Activated CD4-positive, alpha-beta memory T cell treated with anti-CD3 and anti-CD28 coated beads for 36 hours (primary cell): Measurements from ENCODE around the gene NARS2. TPM values are rescaled to one million over a fixed set of nuclear protein-coding genes. Genes with fewer than 3 reads are reported as not detected.
"Not testable (repeated sequence)": the region's sequence is repeated elsewhere in the genome, so short reads cannot be mapped to it uniquely, and the experiment has no call there.

Source experiments
- CTCF ChIA-PET: fragments of 350-600 bp; sonication (Branson Sonifier 250); formaldehyde crosslinking; loops from one replicate; lab custom pipeline; 2021; ENCODE audit warnings: antibody characterized with exemption, inconsistent platforms; lab: Charles Lee
- POLR2A ChIA-PET: fragments of 350-600 bp; sonication (Branson Sonifier 250); formaldehyde crosslinking; loops from one replicate; lab custom pipeline; 2021; ENCODE audit warnings: antibody characterized with exemption; lab: Charles Lee
- DNase-seq: peaks from one replicate; pipeline ENCODE4 v3.0.0-alpha.2; 2020
- H3K27ac Mint-ChIP-seq: one replicate; pipeline ENCODE4 v1.8.0; 2021; ENCODE audit warnings: mixed read lengths
- H3K27me3 Mint-ChIP-seq: one replicate; pipeline ENCODE4 v1.8.0; 2021; ENCODE audit warnings: mixed read lengths
- H3K36me3 Mint-ChIP-seq: one replicate; pipeline ENCODE4 v1.8.0; 2021; ENCODE audit warnings: mixed read lengths
- H3K4me1 Mint-ChIP-seq: one replicate; pipeline ENCODE4 v1.8.0; 2021; ENCODE audit warnings: low read depth, mixed read lengths
- H3K4me3 Mint-ChIP-seq: one replicate; pipeline ENCODE4 v1.8.0; 2021; ENCODE audit warnings: mild to moderate bottlenecking, mixed read lengths
- H3K9me3 Mint-ChIP-seq: one replicate; pipeline ENCODE4 v1.8.0; 2021; ENCODE audit warnings: mixed read lengths
- intact Hi-C: fragments of 100-400 bp; cut with micrococcal nuclease; formaldehyde crosslinking; loops from one replicate; pipeline ENCODE4 v1.15.1; 2023
- total RNA-seq, 2 experiments: library from RNA; stranded (reverse); gene quantifications; one replicate each; pipeline ENCODE4 v1.2.3, GENCODE V29; 2021

The NARS2 gene
- total RNA-seq, 2 experiments from 2014 or later: 22.7 to 24.6 TPM

DNA sequence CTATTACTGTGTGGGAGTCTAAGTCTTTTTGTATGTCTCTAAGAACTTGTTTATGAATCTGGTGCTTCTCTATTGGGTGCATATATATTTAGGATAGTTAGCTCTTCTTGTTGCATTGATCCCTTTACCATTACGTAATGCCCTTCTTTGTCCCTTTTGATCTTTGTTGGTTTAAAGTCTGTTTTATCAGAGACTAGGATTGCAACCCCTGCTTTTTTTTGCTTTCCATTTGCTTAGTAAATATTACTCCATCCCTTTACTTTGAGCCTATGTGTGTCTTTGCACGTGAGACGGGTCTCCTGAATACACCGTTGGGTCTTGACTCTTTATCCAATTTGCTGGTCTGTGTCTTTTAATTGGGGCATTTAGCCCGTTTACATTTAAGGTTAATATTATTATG is 26.4 kb upstream of the NARS2 start:
- H3K27ac Mint-ChIP-seq, CTCF ChIA-PET, H3K36me3 Mint-ChIP-seq, H3K4me3 Mint-ChIP-seq, H3K4me1 Mint-ChIP-seq, POLR2A ChIA-PET, DNase-seq, H3K9me3 Mint-ChIP-seq, intact Hi-C loops: not testable (repeated sequence)
- H3K27me3 Mint-ChIP-seq: peaks cover 10% of the 10 kb centered on the region

DNA sequence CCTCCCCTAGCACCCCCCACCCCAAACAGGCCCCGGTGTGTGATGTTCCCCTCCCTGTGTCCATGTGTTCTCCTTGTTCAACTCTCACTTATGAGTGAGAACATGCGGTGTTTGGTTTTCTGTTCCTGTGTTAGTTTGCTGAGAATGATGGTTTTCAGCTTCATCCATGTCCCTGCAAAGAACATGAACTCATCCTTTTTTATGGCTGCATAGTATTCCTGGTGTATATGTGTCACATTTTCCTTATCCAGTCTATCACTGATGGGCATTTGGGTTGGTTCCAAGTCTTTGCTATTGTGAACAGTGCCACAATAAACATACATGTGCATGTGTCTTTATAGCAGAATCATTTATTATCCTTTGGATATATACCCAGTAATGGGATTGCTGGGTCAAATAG is 22.9 kb upstream of the NARS2 start:
- H3K27ac Mint-ChIP-seq, CTCF ChIA-PET, H3K27me3 Mint-ChIP-seq, DNase-seq, POLR2A ChIA-PET, intact Hi-C loops, H3K9me3 Mint-ChIP-seq, H3K36me3 Mint-ChIP-seq, H3K4me3 Mint-ChIP-seq: not testable (repeated sequence)
- peaks cover 11% of the 10 kb centered on the region for H3K4me1 Mint-ChIP-seq

DNA sequence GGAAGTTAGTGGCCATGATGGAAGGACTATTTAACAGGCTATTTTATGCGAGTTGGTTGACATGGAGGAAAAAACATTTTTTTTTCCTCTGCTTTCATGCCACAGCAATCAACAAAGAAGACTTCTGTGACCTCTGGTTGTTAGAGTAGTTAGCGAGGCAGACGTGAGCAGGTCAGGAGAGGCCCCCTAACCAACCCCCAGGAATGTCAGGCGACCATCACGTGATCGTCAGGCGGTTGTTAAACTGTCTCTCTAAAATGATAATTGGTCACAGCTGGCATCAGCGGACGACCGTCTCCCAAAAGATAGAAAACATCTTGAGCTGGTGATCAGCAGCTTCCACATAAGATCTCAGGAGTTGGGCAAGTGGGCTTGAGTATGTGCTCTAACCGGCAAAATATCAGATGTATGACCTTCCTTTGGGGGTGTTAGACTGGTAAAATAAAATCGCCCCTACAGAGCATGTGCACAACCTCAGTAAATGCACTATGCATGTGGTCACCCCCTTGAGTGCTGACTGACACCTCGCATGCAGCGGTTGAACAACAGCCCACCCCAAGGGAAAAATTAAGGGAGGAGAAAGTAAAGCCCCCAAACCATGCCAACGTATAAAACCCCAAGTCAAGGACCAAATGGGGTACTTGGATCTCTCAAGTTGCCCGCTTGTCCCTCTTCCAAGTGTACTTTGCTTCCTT is 20.9 kb upstream of the NARS2 start:
- no peak for DNase-seq
- POLR2A ChIA-PET: no interaction called here
- no peaks in the 10 kb centered on the region for H3K9me3 Mint-ChIP-seq
- no peaks in the 10 kb centered on the region for H3K27me3 Mint-ChIP-seq
- H3K27ac Mint-ChIP-seq: no peak overlapping the region
- no peak overlapping the region for H3K4me3 Mint-ChIP-seq
- intact Hi-C loops: no loop called here
- CTCF ChIA-PET: interaction anchor here (0.6 kb wide), 1 partner anchor 9 kb away, joined by 4 read pairs; no protein-coding TSS in a partner anchor
- no peaks in the 10 kb centered on the region for H3K36me3 Mint-ChIP-seq
- peaks cover 11% of the 10 kb centered on the region for H3K4me1 Mint-ChIP-seq

DNA sequence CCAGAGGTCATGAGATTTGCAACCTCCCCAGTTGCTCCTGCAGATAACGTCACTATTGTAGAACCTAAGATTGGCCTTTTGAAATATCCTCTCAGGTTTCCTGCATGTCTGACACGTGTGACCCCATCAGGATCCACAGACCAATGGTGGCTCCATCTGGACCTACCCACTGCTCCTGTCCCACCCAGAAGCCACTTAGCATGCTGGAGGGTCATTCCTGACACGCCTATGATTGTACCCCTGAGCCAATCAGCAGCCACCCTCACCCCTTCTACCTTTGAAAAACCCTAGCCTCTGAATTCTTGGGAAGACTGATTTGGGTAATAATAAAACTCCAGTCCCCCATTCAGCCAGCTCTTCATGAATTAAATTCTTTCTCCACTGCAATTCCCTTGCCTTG is 20.1 kb upstream of the NARS2 start:
- no peak for DNase-seq
- ChIA-PET POLR2A (no interaction called here), CTCF (no interaction called here)
- H3K27ac Mint-ChIP-seq: peak overlapping the region; percentile 10
- peaks cover 11% of the 10 kb centered on the region for H3K4me1 Mint-ChIP-seq
- H3K9me3 Mint-ChIP-seq: no peaks in the 10 kb centered on the region
- no peaks in the 10 kb centered on the region for H3K27me3 Mint-ChIP-seq
- no peaks in the 10 kb centered on the region for H3K36me3 Mint-ChIP-seq
- intact Hi-C loops: no loop called here
- no peak overlapping the region for H3K4me3 Mint-ChIP-seq

DNA sequence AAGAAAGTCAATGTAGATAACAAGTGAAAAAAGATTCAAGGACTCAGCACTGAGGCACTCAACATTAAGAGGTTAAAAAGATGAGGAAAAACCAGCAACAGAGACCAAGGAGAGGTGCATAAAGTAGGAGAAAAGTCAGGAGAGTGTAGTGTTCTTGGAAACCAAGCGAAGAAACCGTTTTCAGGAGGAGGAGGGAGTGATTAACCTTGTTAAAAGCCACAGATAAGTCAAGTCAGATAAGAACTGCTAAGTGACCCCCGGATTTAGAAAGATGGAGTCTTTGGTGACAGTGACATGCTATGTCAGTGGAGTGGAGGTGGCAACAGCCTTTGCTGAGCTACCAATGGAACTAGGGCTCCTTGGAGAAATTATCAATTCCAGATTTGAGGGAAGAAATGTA is 13.9 kb upstream of the NARS2 start:
- H3K4me1 Mint-ChIP-seq: no peaks in the 10 kb centered on the region
- DNase-seq: no peak
- H3K36me3 Mint-ChIP-seq: peaks cover 7% of the 10 kb centered on the region
- intact Hi-C loops: no loop called here
- H3K27ac Mint-ChIP-seq: no peak overlapping the region
- no peak overlapping the region for H3K4me3 Mint-ChIP-seq
- peaks cover 15% of the 10 kb centered on the region for H3K9me3 Mint-ChIP-seq
- POLR2A ChIA-PET: no interaction called here
- CTCF ChIA-PET: interaction anchor here (0.7 to 0.9 kb wide), 2 partner anchors 24 to 178 kb away, joined by 3 read pairs; no protein-coding TSS in a partner anchor
- H3K27me3 Mint-ChIP-seq: peaks cover 1% of the 10 kb centered on the region

DNA sequence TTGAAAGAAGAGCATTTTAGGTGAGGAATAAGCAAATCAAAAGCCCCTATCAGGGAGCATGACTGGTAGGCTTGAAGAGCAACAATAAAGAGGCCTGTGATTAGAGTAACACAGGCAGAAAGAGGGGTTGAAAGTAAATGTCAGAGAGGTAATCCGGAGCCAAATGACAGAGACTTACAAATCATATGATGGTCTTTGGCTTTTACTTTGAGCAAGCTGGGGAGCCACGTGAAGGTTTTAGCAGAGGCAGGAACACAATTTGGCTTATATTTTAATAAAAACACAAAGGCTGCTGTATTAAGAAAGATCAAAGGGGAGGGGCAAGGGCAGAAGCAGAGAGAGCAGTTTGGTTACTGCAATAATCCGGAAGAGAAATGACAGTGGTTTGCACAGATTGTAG is 12.8 kb upstream of the NARS2 start:
- no peak overlapping the region for H3K4me3 Mint-ChIP-seq
- peaks cover 8% of the 10 kb centered on the region for H3K36me3 Mint-ChIP-seq
- CTCF ChIA-PET: interaction anchor here (0.9 to 2.2 kb wide), 3 partner anchors 10 to 23 kb away, joined by 3 to 8 read pairs (median 3); partner anchors contain the start of gene NARS2
- H3K9me3 Mint-ChIP-seq: peaks cover 25% of the 10 kb centered on the region
- H3K27me3 Mint-ChIP-seq: peaks cover 1% of the 10 kb centered on the region
- no peak for DNase-seq
- H3K4me1 Mint-ChIP-seq: no peaks in the 10 kb centered on the region
- H3K27ac Mint-ChIP-seq: no peak overlapping the region
- intact Hi-C loops: no loop called here
- POLR2A ChIA-PET: no interaction called here

DNA sequence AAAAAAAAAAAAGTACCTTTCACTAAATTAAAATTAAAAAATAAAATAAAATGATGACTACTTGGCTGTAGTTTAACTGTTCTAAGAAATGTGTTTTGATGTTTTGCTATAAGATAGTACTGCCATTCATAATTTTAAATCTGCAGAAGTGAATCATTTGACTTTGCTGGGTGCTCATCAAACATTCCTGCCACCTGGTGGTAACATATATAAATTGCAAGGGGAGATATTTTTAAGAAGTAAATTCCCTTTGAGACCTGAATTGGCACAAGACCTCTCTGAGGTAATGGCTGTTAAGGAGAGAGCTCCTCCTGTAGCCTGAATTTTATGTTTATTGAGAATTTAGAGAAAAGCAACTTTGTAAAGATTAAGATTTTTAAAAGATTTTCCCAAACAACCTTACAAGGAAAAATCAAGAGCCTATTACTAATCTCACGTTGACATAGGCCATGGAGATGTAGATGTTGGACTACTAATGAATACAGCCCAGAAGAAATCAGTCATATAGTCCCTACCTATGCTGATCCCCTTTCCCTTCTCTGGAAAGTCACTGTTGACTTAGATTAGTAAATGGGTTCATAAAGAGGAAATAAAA is 11.9 kb upstream of the NARS2 start:
- intact Hi-C loops: loop anchor here (1.0 kb wide), 1 partner anchor 12 kb away; the partner anchor contains the start of gene NARS2
- CTCF ChIA-PET: interaction anchor here (0.7 to 2.2 kb wide), 7 partner anchors 9 to 429 kb away, joined by 3 to 9 read pairs (median 4); partner anchors contain the start of gene NARS2
- no peak for DNase-seq
- H3K4me3 Mint-ChIP-seq: no peak overlapping the region
- no peaks in the 10 kb centered on the region for H3K4me1 Mint-ChIP-seq
- POLR2A ChIA-PET: no interaction called here
- H3K9me3 Mint-ChIP-seq: peaks cover 25% of the 10 kb centered on the region
- H3K27ac Mint-ChIP-seq: no peak overlapping the region
- peaks cover 8% of the 10 kb centered on the region for H3K36me3 Mint-ChIP-seq
- peaks cover 5% of the 10 kb centered on the region for H3K27me3 Mint-ChIP-seq

DNA sequence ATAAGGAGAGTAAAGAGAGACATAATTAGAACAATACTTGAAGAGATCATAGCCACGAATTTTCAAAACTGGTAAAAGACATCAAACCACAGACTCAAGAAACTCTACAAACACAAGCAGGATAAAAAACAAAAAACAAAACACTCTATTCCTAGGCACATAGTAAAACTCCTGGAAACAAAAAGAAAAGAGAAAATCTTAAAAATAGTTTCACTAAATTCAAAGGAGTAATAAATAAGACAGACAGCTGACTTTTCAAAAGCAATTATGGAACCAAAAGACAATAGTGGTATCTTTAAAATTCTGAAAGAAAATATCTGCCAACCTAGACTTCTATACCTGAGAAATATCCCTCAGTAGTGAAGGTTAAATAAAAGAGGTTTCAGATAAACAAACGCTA is 9.2 kb upstream of the NARS2 start:
- CTCF ChIA-PET: no interaction called here
- intact Hi-C loops: no loop called here
- POLR2A ChIA-PET: no interaction called here
- no peak for DNase-seq
- H3K27me3 Mint-ChIP-seq: peaks cover 6% of the 10 kb centered on the region
- H3K4me3 Mint-ChIP-seq: no peak overlapping the region
- no peak overlapping the region for H3K27ac Mint-ChIP-seq
- peaks cover 25% of the 10 kb centered on the region for H3K9me3 Mint-ChIP-seq
- H3K36me3 Mint-ChIP-seq: peaks cover 8% of the 10 kb centered on the region
- H3K4me1 Mint-ChIP-seq: no peaks in the 10 kb centered on the region

DNA sequence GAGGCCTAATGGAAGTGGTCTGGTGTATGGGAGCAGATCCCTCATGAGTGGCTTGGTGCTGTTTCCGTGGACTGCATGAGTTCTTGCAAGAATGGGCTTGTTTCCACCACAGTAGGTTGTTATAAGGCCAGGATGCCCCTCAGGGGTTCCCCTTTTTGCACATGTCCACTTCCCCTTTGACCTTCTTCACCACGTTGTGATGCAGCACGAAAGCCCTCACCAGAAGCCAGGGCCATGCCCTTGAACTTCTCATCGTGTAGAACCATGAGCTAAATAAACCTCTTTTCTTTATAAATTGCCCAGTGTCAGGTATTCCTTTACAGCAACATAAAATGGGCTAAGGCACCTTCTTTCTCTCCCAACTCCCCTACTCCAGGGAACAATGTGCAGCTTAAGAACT is 2.8 kb upstream of the NARS2 start:
- Mint-ChIP-seq H3K36me3 (peaks cover 3% of the 10 kb centered on the region), H3K27ac (no peak overlapping the region), H3K9me3 (peaks cover 1% of the 10 kb centered on the region), H3K4me1 (peaks cover 13% of the 10 kb centered on the region), H3K27me3 (peaks cover 4% of the 10 kb centered on the region), H3K4me3 (no peak overlapping the region)
- POLR2A ChIA-PET: no interaction called here
- intact Hi-C loops: no loop called here
- no peak for DNase-seq
- CTCF ChIA-PET: interaction anchor here (1.0 kb wide), 1 partner anchor 9 kb away, joined by 3 read pairs; no protein-coding TSS in a partner anchor

DNA sequence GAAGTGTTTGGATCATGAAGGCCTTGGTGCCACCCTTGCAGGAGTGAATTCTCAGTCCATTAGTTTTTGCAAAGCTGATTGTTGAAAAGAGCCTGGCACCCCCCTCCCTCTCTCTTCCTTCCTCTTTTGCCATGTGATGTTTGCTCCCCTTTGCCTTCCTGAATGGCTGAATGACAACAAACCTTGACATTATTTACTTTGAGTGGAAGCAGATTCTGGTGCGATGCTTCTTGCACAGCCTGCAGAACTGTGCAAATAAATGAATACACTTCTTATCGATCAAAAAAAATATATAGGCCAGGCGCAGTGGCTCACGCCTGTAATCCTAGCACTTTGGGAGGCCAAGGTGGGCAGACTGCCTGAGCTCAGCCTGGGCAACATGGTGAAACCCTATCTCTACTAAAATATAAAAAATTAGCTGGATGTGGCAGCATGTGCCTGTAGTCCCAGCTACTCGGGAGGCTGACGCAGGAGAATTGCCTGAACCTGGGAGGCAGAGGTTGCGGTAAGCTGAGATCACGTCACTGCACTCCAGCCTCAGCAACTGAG is 2.0 kb upstream of the NARS2 start:
- CTCF ChIA-PET: interaction anchor here (0.8 to 4.8 kb wide), 3 partner anchors 12 to 158 kb away, joined by 3 to 48 read pairs (median 3); no protein-coding TSS in a partner anchor
- H3K9me3 Mint-ChIP-seq: no peaks in the 10 kb centered on the region
- intact Hi-C loops: no loop called here
- peaks cover 19% of the 10 kb centered on the region for H3K4me1 Mint-ChIP-seq
- peaks cover 1% of the 10 kb centered on the region for H3K27me3 Mint-ChIP-seq
- H3K4me3 Mint-ChIP-seq: no peak overlapping the region
- H3K27ac Mint-ChIP-seq: no peak overlapping the region
- POLR2A ChIA-PET: no interaction called here
- H3K36me3 Mint-ChIP-seq: peaks cover 5% of the 10 kb centered on the region
- DNase-seq: no peak

DNA sequence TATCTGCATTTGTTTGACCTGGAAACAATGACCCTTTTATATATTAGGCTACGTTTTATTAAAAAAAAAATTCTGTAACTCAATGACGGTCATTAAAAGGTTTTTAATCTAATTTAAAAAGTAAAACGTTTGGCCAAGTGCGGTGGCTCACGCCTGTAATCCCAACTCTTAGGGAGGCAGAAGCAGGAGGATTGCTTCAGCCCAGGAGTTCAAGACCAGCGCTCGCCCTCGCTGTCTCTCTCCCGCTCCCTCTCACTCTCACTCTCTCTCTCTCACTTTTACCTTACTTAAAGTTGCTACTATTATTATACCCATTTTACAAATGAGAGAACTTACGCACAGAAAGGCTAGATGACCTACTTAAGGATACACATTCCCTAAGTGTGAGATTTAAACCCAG is 814 bp upstream of the NARS2 start:
- ChIA-PET CTCF (interaction anchor here (0.8 to 4.8 kb wide), 5 partner anchors 11 to 158 kb away, joined by 3 to 48 read pairs (median 8); partner anchors contain the start of gene GAB2), POLR2A (no interaction called here)
- peak overlapping the region; percentile 96 for H3K4me3 Mint-ChIP-seq
- peaks cover 21% of the 10 kb centered on the region for H3K4me1 Mint-ChIP-seq
- no peak overlapping the region for H3K27ac Mint-ChIP-seq
- no peaks in the 10 kb centered on the region for H3K9me3 Mint-ChIP-seq
- intact Hi-C loops: no loop called here
- peaks cover 11% of the 10 kb centered on the region for H3K36me3 Mint-ChIP-seq
- no peaks in the 10 kb centered on the region for H3K27me3 Mint-ChIP-seq
- no peak for DNase-seq

DNA sequence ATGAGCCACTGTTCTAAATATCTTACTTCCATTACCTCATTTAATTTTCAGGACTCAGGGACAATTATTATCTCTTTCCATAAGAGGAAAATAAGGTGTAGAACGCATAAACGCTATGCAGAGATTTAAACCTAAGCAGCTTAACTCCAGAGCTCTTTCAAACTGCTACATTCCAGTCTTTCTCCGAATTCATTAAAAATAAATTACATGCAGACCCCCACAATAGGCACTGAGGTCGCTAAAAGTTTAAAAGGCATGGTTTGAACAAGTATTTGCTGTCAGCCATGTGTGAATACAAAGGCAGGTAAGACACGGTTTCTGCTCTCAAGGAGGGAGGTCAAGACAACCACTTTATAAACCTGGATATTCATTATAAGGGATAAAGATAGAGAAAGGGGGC is 983 bp downstream of the NARS2 start:
- POLR2A ChIA-PET: interaction anchor here (1.5 kb wide), 1 partner anchor 385 kb away, joined by 4 read pairs; the partner anchor contains the start of genes KCTD21 and USP35
- intact Hi-C loops: loop anchor here (1.0 to 5.0 kb wide), 3 partner anchors 13 to 436 kb away; partner anchors contain the start of genes ALG8, KCTD21 and USP35

More for the DNA sequence above, 983 bp downstream of the NARS2 start:
- Mint-ChIP-seq H3K4me3 (peak overlapping the region; percentile 96), H3K27me3 (no peaks in the 10 kb centered on the region), H3K36me3 (peaks cover 18% of the 10 kb centered on the region), H3K9me3 (no peaks in the 10 kb centered on the region), H3K4me1 (peaks cover 21% of the 10 kb centered on the region), H3K27ac (peak overlapping the region; percentile 92)
- DNase-seq: no peak
- CTCF ChIA-PET: interaction anchor here (2.0 to 4.8 kb wide), 4 partner anchors 9 to 159 kb away, joined by 7 to 48 read pairs (median 11); partner anchors contain the start of gene GAB2
